ENCODE results near the gene CATSPER3.

CATSPER3 gene

DNA sequence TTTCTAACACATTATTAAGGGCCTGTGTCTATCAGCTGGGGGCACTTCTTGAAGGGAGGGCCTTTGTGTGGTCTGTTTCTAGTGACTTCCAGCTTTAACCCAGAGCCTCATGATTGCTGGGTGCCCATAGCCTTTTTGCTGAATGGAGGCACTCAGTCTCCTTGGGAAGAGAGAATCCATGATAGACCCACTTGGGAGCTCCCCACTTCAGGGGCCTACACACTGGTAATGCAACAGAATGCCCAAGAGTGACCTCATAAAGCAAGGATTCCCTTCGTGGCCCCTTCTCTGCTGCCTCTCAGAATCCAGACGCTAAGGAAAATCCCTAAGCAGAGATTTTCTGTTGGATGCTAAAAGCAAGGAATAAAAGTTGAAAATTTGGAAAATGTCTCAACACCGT lies at the start of gene CATSPER3:
Gene CATSPER3, plus strand, starts transcription at position 301 of the 400 bp plus-strand sequence. Its CDS starts 85 bp downstream, at position 386.
- DNase-seq: no peak

DNA sequence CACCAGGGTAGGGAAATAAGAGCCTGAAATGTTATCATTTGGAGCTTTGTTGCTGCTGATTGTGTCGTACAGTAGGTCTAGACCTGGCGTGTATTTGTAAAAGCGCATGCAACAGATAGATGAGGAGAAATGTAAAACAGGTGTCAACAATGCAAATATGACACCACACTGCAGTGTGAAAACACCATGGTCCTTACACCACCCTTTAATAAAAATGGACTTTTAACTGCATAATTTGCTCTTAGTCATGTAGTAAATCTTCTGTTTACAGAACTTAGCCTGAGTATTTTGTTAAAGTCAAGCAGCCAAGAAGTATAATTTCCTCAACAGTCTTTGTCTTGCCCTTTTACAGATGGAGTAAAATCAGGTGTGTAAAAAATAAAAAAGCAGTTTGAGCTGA lies 48.8 kb upstream of the CATSPER3 start:
- DNase-seq: no peak

DNA sequence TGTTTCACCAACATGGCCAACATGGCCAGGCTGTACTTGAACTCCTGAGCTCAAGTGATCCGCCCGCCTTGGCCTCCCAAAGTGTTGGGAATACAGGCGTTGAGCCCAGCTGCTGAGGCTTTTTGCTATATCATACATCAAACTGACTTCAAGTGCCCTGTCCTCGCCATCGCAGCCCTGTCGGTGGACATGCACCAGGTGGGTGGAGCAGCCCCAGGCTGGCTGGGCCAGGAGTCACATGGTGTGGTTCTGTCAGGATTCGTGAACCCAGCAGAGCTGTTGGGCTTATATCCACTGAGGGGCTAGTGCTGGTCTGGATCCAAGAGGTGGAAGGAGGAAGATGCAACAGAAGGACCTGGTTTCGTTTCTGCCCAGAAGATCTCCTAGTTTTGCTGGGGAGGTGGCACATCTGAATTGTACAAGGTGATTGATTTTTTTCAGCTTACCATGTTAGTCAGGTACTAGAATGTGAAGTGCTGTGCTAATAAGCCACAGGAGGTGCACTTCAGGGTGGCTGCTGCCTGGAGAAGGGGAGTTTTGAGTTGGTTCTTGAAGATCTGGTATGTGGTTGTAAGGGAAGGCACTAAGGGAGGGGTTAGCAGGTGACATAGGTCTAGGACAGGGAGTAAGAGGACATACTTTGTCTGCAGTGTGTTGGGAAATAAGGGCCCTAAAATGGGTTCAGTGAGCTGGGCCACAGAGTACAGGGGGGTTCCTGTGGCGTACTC lies 46.7 kb upstream of the CATSPER3 start:
- DNase-seq: no peak

DNA sequence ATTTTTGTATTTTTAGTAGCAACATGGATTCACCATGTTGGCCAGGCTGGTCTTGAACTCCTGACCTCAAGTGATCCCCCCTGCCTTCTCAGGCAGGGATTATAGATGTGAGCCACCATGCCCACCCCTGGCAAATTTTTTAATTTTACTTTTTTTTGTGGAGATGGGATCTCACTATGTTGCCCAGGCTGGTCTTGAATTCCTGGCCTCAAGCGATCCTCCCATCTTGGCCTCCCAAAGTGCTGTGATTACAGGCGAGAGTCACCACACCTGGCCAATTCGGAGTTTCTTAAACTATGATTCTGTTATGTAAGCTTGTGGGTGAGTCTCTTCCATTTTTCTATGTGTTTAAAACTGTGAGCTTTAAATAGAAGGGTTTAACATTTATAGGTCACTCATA lies 35.2 kb upstream of the CATSPER3 start:
- DNase-seq: no peak

DNA sequence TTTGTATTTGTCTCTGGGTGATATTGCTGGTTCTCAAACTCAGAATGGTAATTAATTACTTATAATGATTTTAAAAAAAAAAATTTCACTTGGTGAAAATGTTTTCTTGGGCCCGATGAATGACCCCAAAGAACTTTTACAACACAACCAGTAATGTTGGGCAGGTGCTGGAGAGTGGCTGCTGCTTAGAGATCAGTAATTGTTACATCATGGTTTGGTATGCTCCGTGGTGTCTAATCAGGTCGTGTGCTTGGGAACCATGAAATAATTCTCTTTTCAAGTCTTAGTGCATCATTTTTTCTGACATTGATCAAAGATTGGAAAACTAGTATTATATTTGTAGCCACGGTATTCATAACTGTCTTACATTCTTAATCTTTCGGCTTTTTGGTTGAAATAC lies 33.5 kb upstream of the CATSPER3 start:
- DNase-seq: no peak

DNA sequence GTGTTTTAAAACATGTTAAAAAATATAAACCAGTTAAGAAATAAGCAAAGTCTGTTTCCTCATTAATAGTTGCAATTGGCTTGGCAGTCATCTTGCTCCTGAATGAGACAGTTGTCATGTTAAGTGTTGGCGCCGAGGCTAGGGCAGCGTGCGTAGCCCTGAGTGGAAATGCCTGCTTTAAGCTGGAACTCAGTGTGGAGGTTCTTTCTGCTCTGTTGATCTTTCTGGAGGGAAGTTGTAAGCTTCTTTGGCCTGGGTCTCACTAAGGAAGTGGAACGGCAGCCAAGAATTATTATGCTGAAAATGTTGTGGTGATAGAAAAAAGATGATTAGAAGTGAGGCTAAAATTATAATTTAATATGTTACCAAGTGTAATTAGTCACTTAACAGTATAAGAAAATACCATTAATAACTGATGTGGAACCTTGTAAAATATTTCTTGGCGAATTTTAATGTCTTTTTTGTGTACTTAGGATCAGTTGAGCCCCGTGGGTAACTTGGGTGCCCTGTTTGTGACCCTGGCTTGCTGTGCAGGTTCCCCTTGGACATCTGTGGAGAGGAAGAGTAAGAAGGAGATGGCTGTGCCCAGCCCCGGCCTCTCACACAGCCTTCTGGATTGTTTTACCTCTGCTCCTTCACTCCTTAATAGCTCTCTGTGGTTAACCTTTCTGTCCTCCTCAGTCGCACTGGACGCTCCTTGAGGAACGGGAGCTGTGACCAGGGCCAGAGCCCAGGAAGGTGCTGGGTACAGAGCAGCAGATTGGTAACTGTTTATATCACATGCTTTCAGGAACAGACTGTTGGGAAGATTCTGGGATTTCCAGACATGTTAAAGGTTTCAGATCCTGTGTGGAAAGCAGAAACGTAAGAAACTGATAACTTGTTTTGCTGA lies 31.8 kb upstream of the CATSPER3 start:
- DNase-seq: no peak

DNA sequence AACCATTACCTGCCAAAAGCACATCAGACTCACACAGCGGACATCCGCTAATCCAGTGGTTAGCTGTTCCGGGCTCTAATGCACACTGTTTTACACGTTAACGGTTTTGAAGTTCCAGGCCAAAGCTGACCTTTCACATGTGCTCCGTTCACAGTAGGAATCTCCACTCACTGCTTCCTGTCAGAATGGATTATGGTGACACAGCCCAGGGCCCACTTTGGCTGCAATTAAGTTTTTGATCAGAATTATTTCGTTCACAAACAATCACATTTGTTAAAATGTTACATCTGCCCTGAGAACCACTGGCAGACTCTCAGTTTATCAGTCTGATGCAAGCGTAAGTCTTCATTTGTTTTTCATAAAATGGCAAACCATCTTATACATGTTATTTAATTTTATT lies 30.2 kb upstream of the CATSPER3 start:
- no peak for DNase-seq

DNA sequence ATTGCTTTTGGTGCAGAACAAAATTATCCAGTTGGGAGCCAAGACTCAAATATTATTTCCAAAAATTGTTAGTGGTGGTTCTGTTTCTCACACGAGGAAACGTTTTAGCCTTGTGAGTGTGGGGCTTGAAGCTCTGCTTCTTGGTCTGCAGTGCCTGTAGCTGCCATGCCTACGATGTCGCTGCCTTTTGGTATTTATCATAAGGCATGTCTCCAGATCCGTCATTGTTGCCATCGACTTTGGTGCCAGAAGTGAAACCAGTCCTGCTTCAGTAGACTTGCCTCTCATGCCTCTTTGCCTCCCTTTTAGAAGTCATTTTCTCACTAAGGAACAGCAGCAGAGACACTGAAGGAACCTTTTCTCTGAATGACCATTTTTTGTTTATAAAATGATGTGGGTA lies 29.7 kb upstream of the CATSPER3 start:
- no peak for DNase-seq

DNA sequence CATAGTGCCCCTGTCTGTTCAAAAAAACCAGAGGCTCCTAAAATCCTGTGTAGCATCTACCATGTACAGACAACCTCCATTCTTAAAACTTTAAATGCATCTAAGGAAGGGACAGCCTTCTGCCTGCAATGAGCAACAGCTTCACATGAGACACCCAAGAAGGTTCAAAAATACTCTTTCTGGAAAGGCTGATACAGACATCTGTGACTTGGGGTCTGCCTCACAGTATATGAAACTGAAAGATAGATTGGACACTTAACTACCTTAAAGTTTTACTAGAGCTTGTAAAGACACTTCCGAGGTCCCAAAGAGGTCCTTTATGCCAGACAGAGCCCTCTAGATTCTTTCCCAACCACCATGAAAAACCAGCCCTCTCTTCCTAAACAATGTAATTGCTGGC lies 28.2 kb upstream of the CATSPER3 start:
- DNase-seq: no peak

DNA sequence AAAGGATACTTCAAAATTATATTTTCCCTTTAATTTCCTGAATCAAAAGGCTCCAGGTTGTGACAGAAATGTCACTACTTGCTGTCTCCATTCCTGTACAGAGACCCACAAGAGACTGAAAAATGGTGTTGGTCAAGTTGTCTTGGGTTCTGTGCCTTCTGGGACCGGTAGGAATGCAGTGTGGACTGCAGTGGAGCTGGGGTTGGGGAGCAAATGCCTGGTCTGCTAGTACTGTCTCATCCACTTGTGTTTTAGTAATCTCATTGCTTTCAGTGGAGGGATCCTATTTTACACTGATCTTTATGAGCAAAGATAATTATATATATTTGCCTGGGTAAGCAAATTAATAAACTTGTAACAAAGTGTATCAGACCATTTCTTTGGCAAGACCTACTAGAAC lies 24.2 kb upstream of the CATSPER3 start:
- no peak for DNase-seq

DNA sequence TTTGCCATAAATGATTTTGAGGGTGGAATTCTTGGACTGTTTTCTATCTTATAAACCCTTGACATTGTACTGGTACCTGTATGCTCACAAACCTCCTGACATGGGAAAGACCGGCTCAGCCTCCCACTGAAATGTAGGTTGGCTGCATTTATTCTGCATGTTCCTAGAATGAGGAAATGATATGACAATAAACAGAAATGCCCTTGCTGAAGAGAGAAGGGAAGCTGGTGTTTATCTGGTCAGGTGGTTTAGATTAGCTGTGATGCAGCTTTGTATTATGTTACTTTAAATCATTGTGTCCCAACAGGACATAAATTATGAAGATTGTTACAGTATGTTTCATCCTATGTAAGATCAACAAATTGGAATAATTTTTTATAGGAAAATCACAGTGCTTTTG lies 23.1 kb upstream of the CATSPER3 start:
- no peak for DNase-seq

DNA sequence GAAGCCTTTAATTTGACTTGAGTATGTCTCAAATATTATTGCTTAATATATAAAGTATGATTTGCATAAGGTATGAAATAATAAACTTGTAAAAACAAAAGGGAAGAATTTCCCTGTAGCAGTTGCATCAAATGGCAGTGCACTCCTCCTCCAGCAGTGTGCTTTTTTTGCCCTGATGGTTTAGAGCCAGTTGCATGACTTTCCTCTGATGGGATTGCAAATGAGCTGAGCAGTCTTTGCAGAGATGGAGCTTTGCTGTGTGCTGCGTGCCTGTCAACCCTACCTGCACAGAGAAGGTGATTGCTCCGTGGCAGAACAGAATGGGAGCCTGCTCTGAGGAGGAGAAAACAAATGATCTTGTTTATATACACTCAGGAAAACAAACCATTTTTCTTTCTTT lies 22.7 kb upstream of the CATSPER3 start:
- no peak for DNase-seq

DNA sequence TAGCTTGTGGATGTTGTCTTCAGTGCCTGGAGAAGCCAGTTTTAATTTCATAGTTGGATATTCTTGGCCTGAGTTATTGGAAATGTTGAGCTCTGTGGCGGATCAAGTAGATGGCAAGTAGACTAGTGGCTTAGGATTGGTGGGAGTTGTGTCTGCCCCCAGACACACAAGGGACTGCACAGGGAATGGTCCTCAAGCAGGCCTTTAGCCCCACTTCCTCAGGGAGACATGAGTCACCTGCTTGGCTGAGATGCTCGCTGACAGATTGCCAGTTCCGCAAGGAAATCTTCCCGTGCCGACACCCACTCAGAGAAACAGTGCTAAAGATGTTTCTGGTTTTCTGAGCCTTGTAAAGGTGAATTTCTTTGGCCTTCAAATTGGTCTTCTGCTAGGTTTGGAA lies 18.8 kb upstream of the CATSPER3 start:
- peak; percentile 57 for DNase-seq

DNA sequence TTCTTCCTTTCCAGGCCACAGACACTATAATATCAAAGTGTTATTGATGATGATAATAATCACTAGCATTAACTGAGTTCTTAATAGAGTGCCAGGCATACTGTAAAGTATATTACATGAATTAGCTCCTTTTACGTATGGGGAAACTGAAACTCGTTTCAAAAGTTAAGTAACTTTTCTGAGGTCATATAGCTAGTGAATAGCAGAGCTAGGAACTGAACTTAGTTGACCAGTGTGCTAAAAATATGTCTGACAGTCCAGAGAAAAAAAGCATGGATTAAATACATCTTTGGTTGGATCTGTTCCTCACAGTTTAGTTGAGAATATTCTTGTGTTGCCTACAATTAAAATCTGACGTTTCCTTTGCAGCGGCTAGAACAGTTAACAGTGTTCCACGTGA lies 18.4 kb upstream of the CATSPER3 start:
- DNase-seq: peak; percentile 6

DNA sequence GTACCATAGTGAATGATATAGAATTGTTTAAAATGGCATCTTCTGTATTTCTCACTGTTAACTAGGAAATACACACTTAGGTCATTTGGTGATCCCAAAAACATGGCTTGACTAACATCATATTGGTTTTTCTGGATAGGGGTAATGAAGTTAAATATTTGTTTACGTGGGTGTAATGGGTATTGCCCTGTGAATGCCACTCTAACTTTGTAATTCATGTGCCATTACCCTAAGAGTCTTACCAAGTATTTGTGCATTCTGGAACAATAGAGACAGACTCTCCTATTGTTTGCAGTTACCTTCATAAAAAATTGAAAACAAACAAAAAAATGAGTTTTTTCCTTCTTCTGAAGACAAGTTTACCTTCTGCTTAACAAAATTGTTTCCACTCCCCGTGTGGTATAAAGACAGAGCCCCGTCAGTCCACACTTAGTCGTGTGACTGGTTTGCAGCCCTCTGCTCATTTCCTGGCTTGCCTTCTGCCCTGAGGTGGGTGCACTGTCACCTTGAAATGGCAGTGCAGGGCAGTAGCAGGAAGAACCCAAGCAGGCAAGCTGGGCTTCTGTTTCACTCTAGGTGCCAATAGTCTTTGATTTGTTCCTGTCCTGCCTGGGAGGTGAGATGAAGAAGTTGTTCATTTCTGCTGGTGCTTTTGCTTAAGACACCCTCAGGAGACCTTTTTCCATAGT lies 9.6 kb upstream of the CATSPER3 start:
- no peak for DNase-seq

DNA sequence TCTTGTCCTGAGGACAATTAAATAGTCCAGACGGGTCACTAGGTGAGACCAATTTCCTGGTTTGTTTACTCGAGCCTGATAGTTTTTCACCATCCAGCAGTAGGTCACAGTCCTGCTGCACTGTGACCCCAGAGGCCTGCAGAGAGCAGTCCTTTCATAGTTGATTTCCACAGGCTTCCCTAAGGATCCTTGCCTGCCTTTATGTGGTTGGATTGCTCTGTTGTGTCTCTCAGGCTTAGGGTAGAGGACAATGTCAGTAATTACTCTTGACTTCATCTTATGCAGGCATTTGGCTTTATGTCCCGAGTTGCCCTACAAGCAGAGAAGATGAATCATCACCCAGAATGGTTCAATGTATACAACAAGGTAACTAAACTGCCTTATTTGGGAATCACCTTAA lies 9.0 kb upstream of the CATSPER3 start:
- no peak for DNase-seq

DNA sequence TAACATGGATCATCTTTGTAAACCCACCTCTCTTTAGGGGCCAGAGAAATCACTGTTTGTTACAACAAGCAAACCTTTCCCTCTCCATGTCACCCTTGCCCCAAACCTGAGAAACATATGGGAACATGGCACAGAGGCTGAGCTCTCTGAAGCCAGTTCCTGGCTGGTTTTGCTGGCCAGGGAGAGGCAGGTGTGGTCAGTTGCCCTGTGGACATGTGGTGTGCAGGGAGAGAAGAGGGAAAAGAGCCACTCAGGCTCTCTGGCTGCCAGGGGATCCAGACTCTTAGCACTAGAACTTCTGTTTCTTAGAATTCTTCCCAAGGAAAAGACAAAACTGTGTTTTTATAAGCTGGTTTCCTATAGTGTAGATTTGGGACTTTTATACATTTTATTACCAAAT lies 4.6 kb upstream of the CATSPER3 start:
- no peak for DNase-seq

DNA sequence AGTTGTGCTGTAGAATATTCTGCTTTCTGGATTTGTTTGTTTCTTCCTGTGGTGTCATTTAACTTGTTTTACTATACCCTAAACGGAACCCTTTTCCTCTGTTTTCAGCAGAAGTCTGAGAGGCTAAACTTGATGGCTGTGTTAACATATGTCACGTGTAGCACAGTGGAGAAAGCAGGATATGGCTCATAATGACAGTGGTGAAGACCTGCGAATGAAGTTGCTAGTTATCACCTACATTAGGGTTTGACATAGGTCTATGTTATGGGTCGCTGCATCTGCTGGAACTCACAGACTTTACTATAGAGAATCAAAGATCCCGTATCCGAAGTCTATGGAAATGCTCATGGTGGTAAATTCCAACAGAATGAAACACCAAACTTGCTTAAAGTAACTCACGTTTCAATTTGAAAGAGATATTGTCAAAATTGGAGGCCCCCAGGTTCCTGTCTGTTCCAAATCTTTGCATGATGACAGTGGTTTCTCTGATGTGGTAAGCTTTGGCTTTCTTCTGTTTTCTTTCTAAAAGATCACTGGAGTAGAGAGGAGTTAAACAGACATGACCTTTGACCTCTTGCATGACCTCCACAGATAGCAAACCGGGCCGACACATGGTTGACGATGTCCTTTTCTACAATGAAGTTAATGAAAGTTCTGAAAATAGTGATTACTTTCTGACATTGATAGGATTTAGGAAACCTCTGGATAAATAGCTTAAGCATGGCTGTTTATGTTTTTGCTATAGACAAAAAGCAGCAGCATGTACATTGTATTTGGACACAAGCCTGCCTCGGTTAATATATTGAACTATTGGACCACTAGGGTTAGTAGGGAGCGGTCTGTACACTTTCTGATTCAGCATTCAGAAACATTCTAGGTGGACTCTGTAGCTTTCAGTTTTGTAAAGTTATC lies 3.1 kb upstream of the CATSPER3 start:
- no peak for DNase-seq

DNA sequence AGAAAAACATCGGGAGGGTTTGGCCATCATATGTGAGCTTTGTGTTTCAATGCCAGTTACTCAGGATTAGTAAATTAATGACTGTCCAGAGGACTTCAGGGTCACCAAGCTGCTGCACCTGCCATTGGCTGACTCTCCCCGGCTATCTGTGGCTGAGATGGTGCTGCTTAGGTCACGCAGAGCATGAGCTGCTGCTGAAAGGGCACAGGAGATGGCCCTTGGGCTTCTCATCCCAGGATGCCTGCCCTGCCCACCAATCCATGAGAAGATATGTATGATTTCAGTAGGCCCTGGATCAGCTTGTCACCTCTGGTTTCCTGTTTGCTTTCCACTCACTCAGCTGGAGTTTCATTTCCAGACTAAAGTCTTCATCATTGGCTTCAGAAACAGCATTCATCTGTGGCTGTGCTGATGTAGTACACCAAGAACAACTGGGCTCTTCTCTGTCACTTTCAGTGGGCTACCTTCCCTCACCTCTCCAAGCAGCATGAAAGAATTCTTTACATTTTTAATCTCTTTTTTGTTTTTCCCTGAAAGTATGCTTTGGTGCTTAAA lies 2.4 kb upstream of the CATSPER3 start:
- no peak for DNase-seq

DNA sequence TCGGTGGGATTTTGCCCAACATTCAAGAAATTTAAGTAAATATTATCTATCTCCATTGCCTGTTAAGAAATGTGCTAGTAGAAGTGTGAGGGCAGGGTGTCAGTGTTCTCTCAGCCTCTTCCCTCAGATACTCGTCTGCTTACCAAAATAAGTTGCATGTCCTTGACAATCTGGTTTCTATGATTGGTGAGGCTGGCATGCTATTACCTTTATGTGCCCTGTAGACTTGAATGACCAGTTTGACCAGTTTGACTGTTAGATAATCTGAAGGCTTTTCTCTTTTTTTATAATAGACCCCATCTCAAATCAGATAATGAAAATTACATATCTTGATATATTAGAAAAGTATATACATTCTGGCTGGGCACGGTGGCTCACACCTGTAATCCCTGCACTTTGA lies 348 bp downstream of the CATSPER3 start:
- no peak for DNase-seq

DNA sequence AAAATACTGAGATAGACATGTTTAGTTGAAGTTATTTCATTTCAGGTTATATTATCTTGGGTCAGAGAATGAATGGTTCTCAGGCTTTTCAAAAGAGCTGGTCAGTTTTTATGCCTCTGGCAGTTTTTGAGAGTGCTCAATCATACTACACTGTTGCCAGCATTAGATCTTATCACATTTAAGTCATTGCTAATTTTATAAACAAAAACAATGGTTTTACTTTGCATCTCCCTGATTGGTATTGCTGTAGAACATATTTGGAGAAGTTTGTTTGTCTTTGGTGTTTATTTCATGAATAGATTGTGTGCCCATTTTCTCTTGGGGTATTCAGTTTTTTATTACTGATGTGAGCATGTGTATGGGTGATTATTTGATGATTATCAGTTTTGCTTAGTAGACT lies 1.5 kb downstream of the CATSPER3 start:
- DNase-seq: no peak

DNA sequence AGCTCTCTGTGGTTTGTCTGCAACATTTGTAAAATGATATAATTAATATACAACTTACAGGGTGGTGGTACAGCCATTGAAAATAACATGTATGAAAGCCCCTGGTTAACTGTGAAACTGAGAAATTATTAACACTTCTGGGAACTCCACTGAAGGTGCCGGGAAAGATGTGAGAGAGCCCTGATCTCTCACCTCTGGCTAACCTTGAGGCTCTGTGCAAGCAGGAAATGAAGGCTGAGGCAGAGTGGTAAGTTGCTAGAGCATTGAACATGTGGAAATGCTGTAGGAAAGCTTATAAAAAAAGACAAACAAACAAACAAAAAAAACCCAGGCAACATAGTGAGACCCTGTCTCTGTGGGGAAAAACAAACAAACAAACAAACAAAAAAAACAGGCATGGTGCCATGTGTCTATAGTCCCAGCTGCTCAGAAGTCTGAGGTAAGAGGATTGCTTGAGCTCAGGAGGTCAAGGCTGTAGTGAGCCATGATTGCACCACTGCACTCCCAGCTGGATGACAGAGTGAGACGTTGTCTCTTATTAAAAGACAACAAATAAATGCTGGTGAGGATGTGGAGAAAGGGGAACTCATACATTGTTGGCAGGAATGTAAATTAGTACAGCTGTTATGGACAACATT lies 7.5 kb downstream of the CATSPER3 start:
- peak; percentile 48 for DNase-seq

All from HCEC 1CT (cell line).